DOHH2 (cell line): ENCODE measurements around the gene UNC80.

Experiments used
- H3F3A ChIP-seq: fragments of 200-600 bp; sonication (generic), shearing (Covaris generic); 2 replicates; pipeline ENCODE4 v1.6.0; 2016; ENCODE audit warnings: antibody characterized with exemption, mild to moderate bottlenecking; ENCODE audit not compliant: control insufficient read depth, insufficient read depth
- H3K27ac ChIP-seq: fragments of 200-600 bp; sonication (generic); 2 replicates; pipeline ENCODE4 v1.5.1; 2014; ENCODE audit warnings: low read depth, mild to moderate bottlenecking, low read length, moderate library complexity
- H3K27me3 ChIP-seq: fragments of 200-600 bp; sonication (generic); 2 replicates; pipeline ENCODE4 v1.6.1; 2014; ENCODE audit warnings: mild to moderate bottlenecking, low read length, mixed read lengths; ENCODE audit not compliant: control insufficient read depth
- H3K36me3 ChIP-seq: fragments of 200-600 bp; sonication (generic); 2 replicates; pipeline ENCODE4 v1.6.1; 2014; ENCODE audit warnings: mild to moderate bottlenecking, low read length, moderate library complexity, mixed read lengths; ENCODE audit not compliant: control insufficient read depth
- H3K4me1 ChIP-seq: fragments of 200-600 bp; sonication (generic); 2 replicates; pipeline ENCODE4 v1.6.1; 2014; ENCODE audit warnings: mild to moderate bottlenecking, low read length, mixed read lengths; ENCODE audit not compliant: control insufficient read depth
- H3K4me2 ChIP-seq: fragments of 200-600 bp; sonication (generic); 2 replicates; pipeline ENCODE4 v1.6.0; 2014; ENCODE audit warnings: mild to moderate bottlenecking, low read length, moderate library complexity
- H3K4me3 ChIP-seq: fragments of 200-600 bp; sonication (generic); 2 replicates; pipeline ENCODE4 v1.5.1; 2014; ENCODE audit warnings: mild to moderate bottlenecking, low read length, mixed read lengths
- H3K79me2 ChIP-seq: fragments of 200-600 bp; sonication (generic); 2 replicates; pipeline ENCODE4 v1.6.1; 2014; ENCODE audit warnings: mild to moderate bottlenecking, low read length, mixed read lengths; ENCODE audit not compliant: control insufficient read depth
- H3K9me2 ChIP-seq: fragments of 200-600 bp; sonication (generic); replicated peaks from 2 replicates; pipeline ENCODE4 v1.6.1; 2014; ENCODE audit warnings: mild to moderate bottlenecking, low read length, mixed read lengths; ENCODE audit not compliant: control insufficient read depth
- H3K9me3 ChIP-seq: fragments of 200-600 bp; sonication (generic); 2 replicates; pipeline ENCODE4 v1.6.1; 2014; ENCODE audit warnings: antibody characterized with exemption, low read length, mixed read lengths; ENCODE audit not compliant: control insufficient read depth, insufficient read depth
- H4K20me1 ChIP-seq: fragments of 200-600 bp; sonication (generic); 2 replicates; pipeline ENCODE4 v1.6.0; 2014; ENCODE audit warnings: low read depth, mild to moderate bottlenecking, antibody characterized with exemption, low read length, moderate library complexity; ENCODE audit not compliant: control insufficient read depth, insufficient read depth
- EZH2phosphoT487 ChIP-seq: fragments of 200-600 bp; sonication (generic); IDR thresholded peaks from 2 replicates; pipeline ENCODE4 v1.6.1; 2017; ENCODE audit warnings: borderline replicate concordance, mild to moderate bottlenecking, antibody characterized with exemption, low read length, moderate library complexity, mixed read lengths
- TF ChIP-seq, protein P1 (sequence below): fragments of 200-600 bp; sonication (generic); IDR thresholded peaks from one replicate; pipeline ENCODE4 v1.5.1; 2014; ENCODE audit warnings: antibody characterized with exemption, mild to moderate bottlenecking, low read depth, low read length; ENCODE audit not compliant: poor library complexity, severe bottlenecking

The UNC80 gene

DNA sequence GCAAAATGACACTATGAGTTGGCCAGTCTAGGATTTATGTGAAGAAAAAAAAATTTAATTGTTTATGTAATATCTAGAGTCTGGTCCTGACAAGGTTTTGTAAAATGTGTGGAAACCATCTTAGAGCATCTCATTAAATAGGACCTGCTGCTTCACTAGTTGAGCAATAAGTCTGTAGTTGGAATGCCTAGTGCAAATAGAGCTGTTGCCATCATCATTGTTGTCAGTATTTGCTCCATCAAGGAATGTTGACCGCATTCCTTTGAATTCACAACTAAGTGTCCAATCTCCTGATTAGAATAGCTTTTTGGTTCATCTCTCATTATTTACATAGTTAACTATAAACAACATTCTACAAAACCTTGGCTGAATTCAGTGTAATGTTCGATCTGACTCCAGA lies 198.6 kb downstream of the UNC80 start:
- TF ChIP-seq EZH2phosphoT487: no peak
- TF ChIP-seq, protein P1, sequence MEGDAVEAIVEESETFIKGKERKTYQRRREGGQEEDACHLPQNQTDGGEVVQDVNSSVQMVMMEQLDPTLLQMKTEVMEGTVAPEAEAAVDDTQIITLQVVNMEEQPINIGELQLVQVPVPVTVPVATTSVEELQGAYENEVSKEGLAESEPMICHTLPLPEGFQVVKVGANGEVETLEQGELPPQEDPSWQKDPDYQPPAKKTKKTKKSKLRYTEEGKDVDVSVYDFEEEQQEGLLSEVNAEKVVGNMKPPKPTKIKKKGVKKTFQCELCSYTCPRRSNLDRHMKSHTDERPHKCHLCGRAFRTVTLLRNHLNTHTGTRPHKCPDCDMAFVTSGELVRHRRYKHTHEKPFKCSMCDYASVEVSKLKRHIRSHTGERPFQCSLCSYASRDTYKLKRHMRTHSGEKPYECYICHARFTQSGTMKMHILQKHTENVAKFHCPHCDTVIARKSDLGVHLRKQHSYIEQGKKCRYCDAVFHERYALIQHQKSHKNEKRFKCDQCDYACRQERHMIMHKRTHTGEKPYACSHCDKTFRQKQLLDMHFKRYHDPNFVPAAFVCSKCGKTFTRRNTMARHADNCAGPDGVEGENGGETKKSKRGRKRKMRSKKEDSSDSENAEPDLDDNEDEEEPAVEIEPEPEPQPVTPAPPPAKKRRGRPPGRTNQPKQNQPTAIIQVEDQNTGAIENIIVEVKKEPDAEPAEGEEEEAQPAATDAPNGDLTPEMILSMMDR: no peak
- H3K27ac ChIP-seq: no peak overlapping the region
- no peaks in the 10 kb centered on the region for H3K4me1 ChIP-seq
- no peaks in the 10 kb centered on the region for H3K9me2 ChIP-seq
- H3K79me2 ChIP-seq: no peaks in the 10 kb centered on the region
- H4K20me1 ChIP-seq: no peaks in the 10 kb centered on the region
- H3F3A ChIP-seq: no peaks in the 10 kb centered on the region
- H3K27me3 ChIP-seq: peaks cover 13% of the 10 kb centered on the region; the same call in 1 of the 2 replicates
- H3K4me2 ChIP-seq: no peak overlapping the region
- H3K36me3 ChIP-seq: no peaks in the 10 kb centered on the region
- H3K9me3 ChIP-seq: no peaks in the 10 kb centered on the region
- no peak overlapping the region for H3K4me3 ChIP-seq

DNA sequence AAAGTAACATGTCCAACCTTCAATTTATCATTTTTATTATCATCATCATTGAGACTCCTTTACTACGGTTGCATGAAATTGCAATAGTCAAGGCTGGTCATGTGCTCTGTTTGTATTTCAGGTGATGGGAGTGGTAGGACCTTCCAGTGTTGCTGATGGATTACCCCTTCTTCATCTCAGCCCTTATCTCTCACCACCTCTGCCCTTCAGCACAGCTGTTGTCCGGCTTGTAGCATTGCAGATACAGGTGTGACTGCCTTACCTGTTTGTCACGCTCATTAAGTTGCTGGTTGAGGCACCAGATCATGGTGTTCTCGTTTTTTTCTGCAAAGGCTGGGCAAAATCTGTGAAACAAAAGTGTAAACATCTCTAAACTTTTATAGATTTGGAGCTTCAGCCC lies 199.1 kb downstream of the UNC80 start:
- H3F3A ChIP-seq: no peaks in the 10 kb centered on the region
- no peak overlapping the region for H3K27ac ChIP-seq
- H3K27me3 ChIP-seq: peaks cover 13% of the 10 kb centered on the region; the same call in 1 of the 2 replicates
- no peak overlapping the region for H3K4me2 ChIP-seq
- H4K20me1 ChIP-seq: no peaks in the 10 kb centered on the region
- no peaks in the 10 kb centered on the region for H3K36me3 ChIP-seq
- H3K79me2 ChIP-seq: no peaks in the 10 kb centered on the region
- no peak overlapping the region for H3K4me3 ChIP-seq
- H3K9me2 ChIP-seq: no peaks in the 10 kb centered on the region
- TF ChIP-seq, protein P1: no peak
- no peak for TF ChIP-seq EZH2phosphoT487
- H3K9me3 ChIP-seq: no peaks in the 10 kb centered on the region
- H3K4me1 ChIP-seq: no peaks in the 10 kb centered on the region

DNA sequence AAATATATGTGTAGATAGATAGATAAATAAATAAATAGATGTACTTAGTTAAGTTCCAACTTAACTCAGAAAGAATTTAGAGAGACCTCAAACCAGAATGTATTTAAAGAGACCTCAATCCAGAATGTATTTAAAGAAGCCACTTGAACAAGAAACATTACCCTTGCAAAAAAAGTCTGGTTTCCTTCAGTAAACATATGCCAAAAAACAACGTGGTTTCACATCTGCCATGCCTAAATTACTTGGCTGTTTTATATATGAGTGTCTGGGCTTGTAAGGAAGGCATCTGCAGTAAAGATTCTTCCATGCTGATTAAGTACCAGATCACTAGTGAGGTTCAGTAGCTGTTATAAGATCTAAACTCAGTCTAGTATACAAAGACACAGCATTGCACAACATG lies 201.7 kb downstream of the UNC80 start:
- H3F3A ChIP-seq: no peaks in the 10 kb centered on the region
- TF ChIP-seq EZH2phosphoT487: no peak
- TF ChIP-seq, protein P1: no peak
- H3K36me3 ChIP-seq: no peaks in the 10 kb centered on the region
- peaks cover 13% of the 10 kb centered on the region; the same call in 1 of the 2 replicates for H3K27me3 ChIP-seq
- H3K9me3 ChIP-seq: no peaks in the 10 kb centered on the region
- H3K4me3 ChIP-seq: no peak overlapping the region
- no peak overlapping the region for H3K4me2 ChIP-seq
- no peaks in the 10 kb centered on the region for H4K20me1 ChIP-seq
- no peaks in the 10 kb centered on the region for H3K9me2 ChIP-seq
- no peak overlapping the region for H3K27ac ChIP-seq
- no peaks in the 10 kb centered on the region for H3K4me1 ChIP-seq
- no peaks in the 10 kb centered on the region for H3K79me2 ChIP-seq

DNA sequence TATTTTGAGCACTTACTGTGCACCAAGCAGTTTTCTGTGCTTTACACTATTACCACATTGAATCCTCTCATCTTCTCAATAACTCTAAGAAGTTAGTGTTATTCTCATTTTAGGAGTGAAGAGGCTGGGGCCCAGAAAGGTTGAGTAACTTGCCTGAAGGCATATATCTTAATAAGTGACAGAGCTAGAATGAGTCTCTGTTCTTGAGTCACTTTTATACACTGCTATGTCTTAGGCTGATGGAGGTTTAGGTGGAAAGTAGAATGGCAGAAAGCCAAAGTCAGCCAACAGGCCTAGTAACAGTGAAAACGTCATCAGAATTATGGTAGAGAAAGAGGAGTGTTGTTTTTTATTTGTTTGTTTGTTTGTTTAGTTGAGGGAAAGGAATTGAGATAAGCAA lies 202.9 kb downstream of the UNC80 start:
- Histone ChIP-seq H4K20me1 (no peaks in the 10 kb centered on the region), H3F3A (no peaks in the 10 kb centered on the region), H3K36me3 (no peaks in the 10 kb centered on the region), H3K4me2 (no peak overlapping the region), H3K4me1 (no peaks in the 10 kb centered on the region), H3K79me2 (no peaks in the 10 kb centered on the region), H3K4me3 (no peak overlapping the region), H3K27me3 (peaks cover 11% of the 10 kb centered on the region; the same call in 1 of the 2 replicates), H3K27ac (no peak overlapping the region), H3K9me3 (no peaks in the 10 kb centered on the region), H3K9me2 (no peaks in the 10 kb centered on the region)
- no peak for TF ChIP-seq EZH2phosphoT487
- TF ChIP-seq, protein P1: no peak
